WTC11 (cell line): Measurements from ENCODE around the gene COL4A1. TPM values are rescaled to one million over a fixed set of nuclear protein-coding genes. Genes with fewer than 3 reads are reported as not detected.

ENCODE experiments used
- ATAC-seq: fragments of 200-7000 bp; cut with Tn5 transposase; 2 replicates; pipeline ENCODE4 v1.10.0; 2021; ENCODE audit warnings: mild to moderate bottlenecking, moderate library complexity
- CTCF ChIA-PET: fragments of 300-600 bp; sonication (Branson Sonifier 250); formaldehyde crosslinking; loops from one replicate; lab custom pipeline; 2021; ENCODE audit warnings: antibody characterized with exemption; lab: Charles Lee
- POLR2A ChIA-PET: fragments of 350-600 bp; sonication (Branson Sonifier 250); formaldehyde crosslinking; loops from one replicate; lab custom pipeline; 2021; ENCODE audit warnings: antibody characterized with exemption; lab: Charles Lee
- DNase-seq: peaks from one replicate; pipeline ENCODE4 v3.0.0; 2021; ENCODE audit warnings: low spot score
- H3K27ac Mint-ChIP-seq: 2 replicates; pipeline ENCODE4 v1.8.0; 2021; ENCODE audit warnings: mixed read lengths
- H3K27me3 Mint-ChIP-seq: 2 replicates; pipeline ENCODE4 v1.8.0; 2021; ENCODE audit warnings: low read depth, mild to moderate bottlenecking, moderate library complexity, mixed read lengths
- H3K36me3 Mint-ChIP-seq: 2 replicates; pipeline ENCODE4 v1.8.0; 2021; ENCODE audit warnings: mixed read lengths
- H3K4me1 Mint-ChIP-seq: 2 replicates; pipeline ENCODE4 v1.8.0; 2022; ENCODE audit warnings: mixed read lengths
- H3K4me3 Mint-ChIP-seq: 2 replicates; pipeline ENCODE4 v1.8.0; 2021; ENCODE audit warnings: mild to moderate bottlenecking, moderate library complexity, mixed read lengths
- H3K9me3 Mint-ChIP-seq: 2 replicates; pipeline ENCODE4 v1.8.0; 2021; ENCODE audit warnings: mixed read lengths
- FOXJ3 ChIP-seq: sonication (generic); formaldehyde crosslinking; IDR thresholded peaks from 2 replicates; pipeline ENCODE4 v1.9.0; 2021; ENCODE audit warnings: missing genetic modification reagents, mild to moderate bottlenecking, borderline replicate concordance
- GRHL2 ChIP-seq: fragments of 250-450 bp; sonication (Bioruptor Pico); IDR thresholded peaks from 2 replicates; pipeline ENCODE4 v1.8.0; 2022; ENCODE audit warnings: mild to moderate bottlenecking, moderate library complexity; ENCODE audit not compliant: insufficient replicate concordance, severe bottlenecking
- JAZF1 ChIP-seq: fragments of 250-450 bp; sonication (Bioruptor Pico); IDR thresholded peaks from 2 replicates; pipeline ENCODE4 v1.9.0; 2021; ENCODE audit warnings: moderate library complexity, mild to moderate bottlenecking, inconsistent platforms
- JUN ChIP-seq: sonication (generic); formaldehyde crosslinking; IDR thresholded peaks from 2 replicates; pipeline ENCODE4 v1.8.0; 2023; ENCODE audit warnings: mild to moderate bottlenecking, missing genetic modification reagents
- KAT7 ChIP-seq: sonication (generic); formaldehyde crosslinking; IDR thresholded peaks from 2 replicates; pipeline ENCODE4 v1.8.1; 2023; ENCODE audit warnings: missing genetic modification reagents, mild to moderate bottlenecking, borderline replicate concordance
- NFYB ChIP-seq: sonication (generic); formaldehyde crosslinking; conservative IDR thresholded peaks from 2 replicates; pipeline ENCODE4 v1.8.0; 2022; ENCODE audit warnings: low read depth, missing genetic modification reagents
- NR3C1 ChIP-seq: sonication (generic); formaldehyde crosslinking; conservative IDR thresholded peaks from 2 replicates; pipeline ENCODE4 v1.8.1; 2023; ENCODE audit warnings: low read depth, mild to moderate bottlenecking, missing genetic modification reagents
- PRRX2 ChIP-seq: fragments of 250-450 bp; sonication (Bioruptor Pico); IDR thresholded peaks from 2 replicates; pipeline ENCODE4 v1.8.0; 2021; ENCODE audit warnings: mild to moderate bottlenecking
- SOX15 ChIP-seq: fragments of 250-450 bp; sonication (Bioruptor Pico); IDR thresholded peaks from 2 replicates; pipeline ENCODE4 v1.9.0; 2021; ENCODE audit warnings: mild to moderate bottlenecking
- total RNA-seq: library from RNA; stranded (reverse); gene quantifications from 3 replicates; pipeline ENCODE4 v1.2.3, GENCODE V29; 2021
- TF ChIP-seq, protein P1 (sequence below): sonication (generic); formaldehyde crosslinking; conservative IDR thresholded peaks from 2 replicates; pipeline ENCODE4 v1.8.1; 2023; ENCODE audit warnings: mild to moderate bottlenecking, low read depth, missing genetic modification reagents, moderate library complexity
- TF ChIP-seq, protein P2 (sequence below): sonication (generic); formaldehyde crosslinking; IDR thresholded peaks from 2 replicates; pipeline ENCODE4 v1.8.1; 2022; ENCODE audit warnings: low read depth, missing genetic modification reagents, borderline replicate concordance
- TF ChIP-seq, protein P3 (sequence below): fragments of 250-450 bp; sonication (Bioruptor Pico); IDR thresholded peaks from 2 replicates; pipeline ENCODE4 v1.9.0; 2021; ENCODE audit warnings: moderate library complexity, mild to moderate bottlenecking, inconsistent platforms, borderline replicate concordance
- TF ChIP-seq, protein P4 (sequence below): sonication (generic); formaldehyde crosslinking; IDR thresholded peaks from 2 replicates; pipeline ENCODE4 v1.8.1; 2023; ENCODE audit warnings: mild to moderate bottlenecking, moderate library complexity, missing genetic modification reagents
- TF ChIP-seq, protein P5 (sequence below): sonication (generic); formaldehyde crosslinking; IDR thresholded peaks from 2 replicates; pipeline ENCODE4 v1.8.0; 2022; ENCODE audit warnings: missing genetic modification reagents
- TF ChIP-seq, protein P6 (sequence below): sonication (generic); formaldehyde crosslinking; IDR thresholded peaks from 2 replicates; pipeline ENCODE4 v1.8.0; 2022; ENCODE audit warnings: mild to moderate bottlenecking, missing genetic modification reagents
- TF ChIP-seq, protein P7 (sequence below): sonication (generic); formaldehyde crosslinking; IDR thresholded peaks from 2 replicates; pipeline ENCODE4 v1.8.0; 2023; ENCODE audit warnings: mild to moderate bottlenecking, missing genetic modification reagents

The COL4A1 gene
- total RNA-seq, 1 experiment from 2014 or later: 89.6 TPM

DNA sequence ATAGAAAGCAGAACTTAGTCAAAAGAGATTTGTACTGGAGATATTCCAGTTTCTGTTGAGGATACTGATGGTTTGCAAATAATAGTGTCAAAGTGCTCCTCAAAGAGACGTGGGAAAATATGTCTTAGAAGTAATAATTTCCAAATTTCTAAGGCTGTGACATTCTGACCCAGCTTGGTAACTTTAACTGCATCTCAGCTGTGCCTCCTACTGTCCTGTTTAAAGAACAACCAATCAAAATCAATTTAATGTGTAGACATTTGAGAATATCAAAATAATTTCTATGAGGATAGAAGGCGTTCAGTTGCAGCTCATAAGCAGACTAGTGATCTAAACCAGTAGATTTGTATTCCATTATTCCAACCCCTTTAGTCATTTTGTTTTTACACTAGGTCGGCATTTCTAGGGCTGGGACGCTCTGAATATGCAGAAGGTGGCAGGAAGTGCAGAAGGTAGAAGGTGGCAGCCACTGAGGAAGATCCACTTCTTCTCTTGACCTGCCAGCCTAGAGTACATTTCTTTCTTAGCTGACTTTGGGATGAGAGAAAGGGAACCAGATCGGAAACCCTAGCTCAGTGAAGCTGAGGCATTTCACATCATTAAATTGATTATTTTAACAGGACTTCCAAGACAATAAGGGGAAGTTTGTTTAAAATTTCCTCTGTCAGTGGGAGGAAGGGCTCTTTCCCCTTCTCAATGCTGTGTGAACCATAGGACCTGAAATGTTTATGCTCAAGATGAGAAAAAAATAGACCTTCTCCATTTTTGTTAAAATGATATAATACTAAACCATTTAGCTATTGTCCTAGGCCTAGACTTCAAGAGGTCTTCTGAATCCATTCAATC lies 67.5 kb downstream of the COL4A1 start:
- H3K36me3 Mint-ChIP-seq: no peaks in the 10 kb centered on the region
- H3K4me3 Mint-ChIP-seq: no peak overlapping the region
- TF ChIP-seq GRHL2 (CRISPR knock-in tag) (no peak), JUN (CRISPR knock-in tag) (no peak), NFYB (no peak), PRRX2 (CRISPR knock-in tag) (no peak), KAT7 (CRISPR knock-in tag) (no peak), JAZF1 (CRISPR knock-in tag) (no peak), NR3C1 (CRISPR knock-in tag) (no peak), SOX15 (CRISPR knock-in tag) (no peak), FOXJ3 (CRISPR knock-in tag) (no peak)
- TF ChIP-seq, protein P1, sequence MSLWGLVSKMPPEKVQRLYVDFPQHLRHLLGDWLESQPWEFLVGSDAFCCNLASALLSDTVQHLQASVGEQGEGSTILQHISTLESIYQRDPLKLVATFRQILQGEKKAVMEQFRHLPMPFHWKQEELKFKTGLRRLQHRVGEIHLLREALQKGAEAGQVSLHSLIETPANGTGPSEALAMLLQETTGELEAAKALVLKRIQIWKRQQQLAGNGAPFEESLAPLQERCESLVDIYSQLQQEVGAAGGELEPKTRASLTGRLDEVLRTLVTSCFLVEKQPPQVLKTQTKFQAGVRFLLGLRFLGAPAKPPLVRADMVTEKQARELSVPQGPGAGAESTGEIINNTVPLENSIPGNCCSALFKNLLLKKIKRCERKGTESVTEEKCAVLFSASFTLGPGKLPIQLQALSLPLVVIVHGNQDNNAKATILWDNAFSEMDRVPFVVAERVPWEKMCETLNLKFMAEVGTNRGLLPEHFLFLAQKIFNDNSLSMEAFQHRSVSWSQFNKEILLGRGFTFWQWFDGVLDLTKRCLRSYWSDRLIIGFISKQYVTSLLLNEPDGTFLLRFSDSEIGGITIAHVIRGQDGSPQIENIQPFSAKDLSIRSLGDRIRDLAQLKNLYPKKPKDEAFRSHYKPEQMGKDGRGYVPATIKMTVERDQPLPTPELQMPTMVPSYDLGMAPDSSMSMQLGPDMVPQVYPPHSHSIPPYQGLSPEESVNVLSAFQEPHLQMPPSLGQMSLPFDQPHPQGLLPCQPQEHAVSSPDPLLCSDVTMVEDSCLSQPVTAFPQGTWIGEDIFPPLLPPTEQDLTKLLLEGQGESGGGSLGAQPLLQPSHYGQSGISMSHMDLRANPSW (CRISPR knock-in tag): no peak
- TF ChIP-seq, protein P2, sequence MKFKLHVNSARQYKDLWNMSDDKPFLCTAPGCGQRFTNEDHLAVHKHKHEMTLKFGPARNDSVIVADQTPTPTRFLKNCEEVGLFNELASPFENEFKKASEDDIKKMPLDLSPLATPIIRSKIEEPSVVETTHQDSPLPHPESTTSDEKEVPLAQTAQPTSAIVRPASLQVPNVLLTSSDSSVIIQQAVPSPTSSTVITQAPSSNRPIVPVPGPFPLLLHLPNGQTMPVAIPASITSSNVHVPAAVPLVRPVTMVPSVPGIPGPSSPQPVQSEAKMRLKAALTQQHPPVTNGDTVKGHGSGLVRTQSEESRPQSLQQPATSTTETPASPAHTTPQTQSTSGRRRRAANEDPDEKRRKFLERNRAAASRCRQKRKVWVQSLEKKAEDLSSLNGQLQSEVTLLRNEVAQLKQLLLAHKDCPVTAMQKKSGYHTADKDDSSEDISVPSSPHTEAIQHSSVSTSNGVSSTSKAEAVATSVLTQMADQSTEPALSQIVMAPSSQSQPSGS (CRISPR knock-in tag): no peak
- TF ChIP-seq, protein P3, sequence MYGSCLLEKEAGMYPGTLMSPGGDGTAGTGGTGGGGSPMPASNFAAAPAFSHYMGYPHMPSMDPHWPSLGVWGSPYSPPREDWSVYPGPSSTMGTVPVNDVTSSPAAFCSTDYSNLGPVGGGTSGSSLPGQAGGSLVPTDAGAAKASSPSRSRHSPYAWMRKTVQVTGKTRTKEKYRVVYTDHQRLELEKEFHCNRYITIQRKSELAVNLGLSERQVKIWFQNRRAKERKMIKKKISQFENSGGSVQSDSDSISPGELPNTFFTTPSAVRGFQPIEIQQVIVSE (CRISPR knock-in tag): no peak
- TF ChIP-seq, protein P4, sequence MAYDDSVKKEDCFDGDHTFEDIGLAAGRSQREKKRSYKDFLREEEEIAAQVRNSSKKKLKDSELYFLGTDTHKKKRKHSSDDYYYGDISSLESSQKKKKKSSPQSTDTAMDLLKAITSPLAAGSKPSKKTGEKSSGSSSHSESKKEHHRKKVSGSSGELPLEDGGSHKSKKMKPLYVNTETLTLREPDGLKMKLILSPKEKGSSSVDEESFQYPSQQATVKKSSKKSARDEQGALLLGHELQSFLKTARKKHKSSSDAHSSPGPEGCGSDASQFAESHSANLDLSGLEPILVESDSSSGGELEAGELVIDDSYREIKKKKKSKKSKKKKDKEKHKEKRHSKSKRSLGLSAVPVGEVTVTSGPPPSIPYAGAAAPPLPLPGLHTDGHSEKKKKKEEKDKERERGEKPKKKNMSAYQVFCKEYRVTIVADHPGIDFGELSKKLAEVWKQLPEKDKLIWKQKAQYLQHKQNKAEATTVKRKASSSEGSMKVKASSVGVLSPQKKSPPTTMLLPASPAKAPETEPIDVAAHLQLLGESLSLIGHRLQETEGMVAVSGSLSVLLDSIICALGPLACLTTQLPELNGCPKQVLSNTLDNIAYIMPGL (CRISPR knock-in tag): no peak
- TF ChIP-seq, protein P5, sequence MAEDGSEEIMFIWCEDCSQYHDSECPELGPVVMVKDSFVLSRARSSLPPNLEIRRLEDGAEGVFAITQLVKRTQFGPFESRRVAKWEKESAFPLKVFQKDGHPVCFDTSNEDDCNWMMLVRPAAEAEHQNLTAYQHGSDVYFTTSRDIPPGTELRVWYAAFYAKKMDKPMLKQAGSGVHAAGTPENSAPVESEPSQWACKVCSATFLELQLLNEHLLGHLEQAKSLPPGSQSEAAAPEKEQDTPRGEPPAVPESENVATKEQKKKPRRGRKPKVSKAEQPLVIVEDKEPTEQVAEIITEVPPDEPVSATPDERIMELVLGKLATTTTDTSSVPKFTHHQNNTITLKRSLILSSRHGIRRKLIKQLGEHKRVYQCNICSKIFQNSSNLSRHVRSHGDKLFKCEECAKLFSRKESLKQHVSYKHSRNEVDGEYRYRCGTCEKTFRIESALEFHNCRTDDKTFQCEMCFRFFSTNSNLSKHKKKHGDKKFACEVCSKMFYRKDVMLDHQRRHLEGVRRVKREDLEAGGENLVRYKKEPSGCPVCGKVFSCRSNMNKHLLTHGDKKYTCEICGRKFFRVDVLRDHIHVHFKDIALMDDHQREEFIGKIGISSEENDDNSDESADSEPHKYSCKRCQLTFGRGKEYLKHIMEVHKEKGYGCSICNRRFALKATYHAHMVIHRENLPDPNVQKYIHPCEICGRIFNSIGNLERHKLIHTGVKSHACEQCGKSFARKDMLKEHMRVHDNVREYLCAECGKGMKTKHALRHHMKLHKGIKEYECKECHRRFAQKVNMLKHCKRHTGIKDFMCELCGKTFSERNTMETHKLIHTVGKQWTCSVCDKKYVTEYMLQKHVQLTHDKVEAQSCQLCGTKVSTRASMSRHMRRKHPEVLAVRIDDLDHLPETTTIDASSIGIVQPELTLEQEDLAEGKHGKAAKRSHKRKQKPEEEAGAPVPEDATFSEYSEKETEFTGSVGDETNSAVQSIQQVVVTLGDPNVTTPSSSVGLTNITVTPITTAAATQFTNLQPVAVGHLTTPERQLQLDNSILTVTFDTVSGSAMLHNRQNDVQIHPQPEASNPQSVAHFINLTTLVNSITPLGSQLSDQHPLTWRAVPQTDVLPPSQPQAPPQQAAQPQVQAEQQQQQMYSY (CRISPR knock-in tag): no peak
- TF ChIP-seq, protein P6, sequence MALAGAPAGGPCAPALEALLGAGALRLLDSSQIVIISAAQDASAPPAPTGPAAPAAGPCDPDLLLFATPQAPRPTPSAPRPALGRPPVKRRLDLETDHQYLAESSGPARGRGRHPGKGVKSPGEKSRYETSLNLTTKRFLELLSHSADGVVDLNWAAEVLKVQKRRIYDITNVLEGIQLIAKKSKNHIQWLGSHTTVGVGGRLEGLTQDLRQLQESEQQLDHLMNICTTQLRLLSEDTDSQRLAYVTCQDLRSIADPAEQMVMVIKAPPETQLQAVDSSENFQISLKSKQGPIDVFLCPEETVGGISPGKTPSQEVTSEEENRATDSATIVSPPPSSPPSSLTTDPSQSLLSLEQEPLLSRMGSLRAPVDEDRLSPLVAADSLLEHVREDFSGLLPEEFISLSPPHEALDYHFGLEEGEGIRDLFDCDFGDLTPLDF (CRISPR knock-in tag): no peak
- TF ChIP-seq, protein P7, sequence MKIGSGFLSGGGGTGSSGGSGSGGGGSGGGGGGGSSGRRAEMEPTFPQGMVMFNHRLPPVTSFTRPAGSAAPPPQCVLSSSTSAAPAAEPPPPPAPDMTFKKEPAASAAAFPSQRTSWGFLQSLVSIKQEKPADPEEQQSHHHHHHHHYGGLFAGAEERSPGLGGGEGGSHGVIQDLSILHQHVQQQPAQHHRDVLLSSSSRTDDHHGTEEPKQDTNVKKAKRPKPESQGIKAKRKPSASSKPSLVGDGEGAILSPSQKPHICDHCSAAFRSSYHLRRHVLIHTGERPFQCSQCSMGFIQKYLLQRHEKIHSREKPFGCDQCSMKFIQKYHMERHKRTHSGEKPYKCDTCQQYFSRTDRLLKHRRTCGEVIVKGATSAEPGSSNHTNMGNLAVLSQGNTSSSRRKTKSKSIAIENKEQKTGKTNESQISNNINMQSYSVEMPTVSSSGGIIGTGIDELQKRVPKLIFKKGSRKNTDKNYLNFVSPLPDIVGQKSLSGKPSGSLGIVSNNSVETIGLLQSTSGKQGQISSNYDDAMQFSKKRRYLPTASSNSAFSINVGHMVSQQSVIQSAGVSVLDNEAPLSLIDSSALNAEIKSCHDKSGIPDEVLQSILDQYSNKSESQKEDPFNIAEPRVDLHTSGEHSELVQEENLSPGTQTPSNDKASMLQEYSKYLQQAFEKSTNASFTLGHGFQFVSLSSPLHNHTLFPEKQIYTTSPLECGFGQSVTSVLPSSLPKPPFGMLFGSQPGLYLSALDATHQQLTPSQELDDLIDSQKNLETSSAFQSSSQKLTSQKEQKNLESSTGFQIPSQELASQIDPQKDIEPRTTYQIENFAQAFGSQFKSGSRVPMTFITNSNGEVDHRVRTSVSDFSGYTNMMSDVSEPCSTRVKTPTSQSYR (CRISPR knock-in tag): no peak
- DNase-seq: no peak
- H3K4me1 Mint-ChIP-seq: peaks cover 10% of the 10 kb centered on the region
- H3K27me3 Mint-ChIP-seq: no peaks in the 10 kb centered on the region
- ChIA-PET POLR2A (no interaction called here), CTCF (interaction anchor here (0.9 to 1.5 kb wide), 2 partner anchors 205 to 216 kb away, joined by 3 read pairs; no protein-coding TSS in a partner anchor)
- no peak for ATAC-seq
- H3K27ac Mint-ChIP-seq: no peak overlapping the region
- no peaks in the 10 kb centered on the region for H3K9me3 Mint-ChIP-seq
